Measurements from ENCODE around the gene CAMK2A.

GRCh38 chr5:150189728-150190502 lies 99.7 kb downstream of the CAMK2A start, which contains the start of gene SLC6A7:
- TF ChIP-seq POLR2A (IDR thresholded peaks at IDR 0.05) (no peak), CTCF (IDR thresholded peaks at IDR 0.05) (no peak)
